Measurements from ENCODE around the gene SLC22A23.
"Not testable (repeated sequence)": the region's sequence is repeated elsewhere in the genome, so short reads cannot be mapped to it uniquely, and the experiment has no call there.

The SLC22A23 gene

DNA sequence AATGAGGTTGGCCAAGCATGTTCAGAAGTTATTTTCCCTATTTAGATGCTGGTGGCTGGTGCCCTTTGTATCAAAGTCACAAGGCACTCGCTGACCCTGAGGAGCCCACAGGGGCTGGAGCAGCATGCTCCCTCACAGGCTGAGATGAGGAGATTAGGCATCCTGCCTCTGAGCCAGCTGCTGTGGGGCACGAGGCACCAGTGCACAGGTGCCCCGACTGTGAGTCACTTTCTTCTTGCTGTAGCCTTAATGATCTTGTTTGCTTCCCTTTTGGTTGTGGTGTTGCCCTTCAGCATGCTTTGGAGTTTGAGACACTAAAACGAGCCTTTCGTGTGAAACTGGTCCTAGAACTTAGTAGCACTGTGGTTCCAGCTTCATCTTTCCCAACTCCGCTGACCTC lies 193.8 kb downstream of the SLC22A23 start:
- DNase-seq (ENCODE audit: low read depth) = no peak

DNA sequence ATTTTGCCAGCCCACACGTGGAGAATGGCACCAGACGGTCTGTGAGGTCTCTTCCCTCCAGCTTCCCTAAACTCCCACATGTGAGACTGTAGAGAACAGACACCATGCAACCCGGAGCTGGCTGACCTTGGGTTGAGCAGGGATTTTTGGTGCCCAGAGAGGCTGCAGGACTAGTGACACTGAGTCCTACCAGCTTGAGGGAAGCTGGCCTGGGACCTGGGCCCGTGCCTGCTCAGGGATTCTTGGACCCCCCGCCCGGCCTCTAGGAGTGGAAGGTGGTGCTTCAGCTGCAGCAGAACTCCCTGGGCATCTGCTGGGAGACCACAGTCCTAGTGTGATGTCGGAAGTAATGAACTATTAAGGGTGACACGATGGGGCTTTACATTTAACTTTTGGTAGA lies 194.9 kb downstream of the SLC22A23 start:
- DNase-seq (ENCODE audit: low read depth) = no peak

DNA sequence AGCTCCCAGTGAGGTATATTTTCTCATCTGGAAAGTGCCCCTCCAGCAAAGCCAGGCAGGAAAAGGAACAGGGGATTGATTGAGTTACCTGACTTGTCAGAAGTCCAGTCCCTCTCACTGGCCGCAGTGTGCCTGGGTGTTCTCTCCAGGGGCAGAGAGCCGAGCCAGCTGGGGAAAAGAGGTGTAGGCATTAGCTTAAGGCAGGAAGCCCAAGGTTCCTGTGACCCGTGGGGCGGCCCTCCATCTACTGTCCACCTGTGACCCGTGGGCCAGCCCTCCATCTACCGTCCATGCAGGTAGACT lies 195.4 kb downstream of the SLC22A23 start:
- no peak for DNase-seq (ENCODE audit: low read depth)

DNA sequence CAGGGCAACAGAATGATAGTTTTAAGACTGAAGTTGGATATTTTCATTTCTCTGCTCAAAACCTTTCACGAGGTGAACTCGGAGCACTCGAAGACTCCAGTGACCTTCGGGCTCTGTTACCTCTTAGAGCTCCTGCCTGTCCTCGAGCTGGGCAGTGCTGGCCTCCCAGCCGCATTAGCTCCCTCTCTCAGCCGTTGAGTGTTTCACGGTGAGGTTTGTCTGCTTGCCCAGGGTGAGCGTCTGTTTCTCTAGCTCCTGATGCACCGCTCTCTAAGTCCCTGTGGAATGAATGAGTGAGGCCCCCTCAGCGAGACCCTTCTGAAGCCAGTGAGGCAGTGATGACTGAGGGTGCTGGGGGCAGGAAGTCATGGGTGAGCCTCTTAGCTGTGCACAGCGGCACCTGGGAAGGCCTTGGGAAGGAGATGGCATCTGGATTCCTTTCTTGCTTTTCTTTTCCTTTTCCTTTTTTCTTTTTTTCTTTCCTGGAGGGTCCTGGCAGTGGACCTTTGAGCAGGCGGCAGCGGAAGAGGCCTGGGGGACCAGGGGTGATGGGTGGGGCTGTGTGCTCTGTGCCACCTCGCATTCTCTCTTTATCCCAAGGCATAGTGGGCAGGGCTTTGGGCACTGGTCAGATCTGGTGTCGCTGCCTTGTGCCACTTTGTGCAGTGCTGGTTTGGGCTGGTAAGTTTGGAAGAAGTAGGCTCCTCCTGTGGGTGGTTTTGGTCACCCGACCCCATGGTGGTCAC lies 195.9 kb downstream of the SLC22A23 start:
- DNase-seq (ENCODE audit: low read depth) = no peak

DNA sequence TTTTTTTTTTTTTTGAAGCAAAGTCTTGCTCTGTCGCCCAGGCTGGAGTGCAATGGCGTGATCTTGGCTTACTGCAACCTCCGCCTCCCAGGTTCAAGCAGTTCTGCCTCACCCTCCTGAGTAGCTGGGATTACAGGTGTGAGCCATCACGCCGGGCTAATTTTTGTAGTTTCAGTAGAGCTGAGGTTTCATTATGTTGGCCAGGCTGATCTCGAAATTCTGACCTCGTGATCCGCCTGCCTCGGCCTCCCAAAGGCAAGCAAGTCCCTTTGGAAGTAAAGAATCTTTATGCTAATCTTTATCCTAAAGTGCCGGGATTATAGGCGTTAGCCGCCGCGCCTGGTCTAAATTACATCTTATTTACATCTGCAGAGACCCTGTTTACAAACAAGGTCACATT lies 196.6 kb downstream of the SLC22A23 start:
- DNase-seq (ENCODE audit: low read depth) = no peak

DNA sequence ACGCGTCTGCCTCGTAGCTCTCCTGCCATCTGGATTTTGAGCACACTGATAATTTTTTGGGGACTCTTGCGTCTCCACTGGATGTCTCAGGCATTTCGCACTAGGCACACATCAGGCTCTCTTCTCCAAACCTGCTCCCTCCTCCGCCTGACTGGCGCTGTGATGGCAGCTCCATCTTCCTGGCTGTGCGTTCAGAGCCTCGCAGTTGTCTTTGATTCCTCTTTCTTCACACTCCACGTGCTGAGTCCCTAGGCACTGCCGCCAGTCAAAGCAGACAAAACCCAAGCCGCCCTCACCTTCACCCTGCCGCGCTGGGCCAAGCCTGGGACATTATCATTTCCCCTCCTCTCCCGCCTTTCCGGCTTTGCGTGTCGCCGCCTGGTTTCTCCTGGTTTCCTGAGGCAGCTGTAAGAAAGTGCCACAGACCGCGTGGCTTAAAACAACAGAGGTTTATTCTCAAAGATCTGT lies 197.3 kb downstream of the SLC22A23 start:
- no peak for DNase-seq (ENCODE audit: low read depth)

DNA sequence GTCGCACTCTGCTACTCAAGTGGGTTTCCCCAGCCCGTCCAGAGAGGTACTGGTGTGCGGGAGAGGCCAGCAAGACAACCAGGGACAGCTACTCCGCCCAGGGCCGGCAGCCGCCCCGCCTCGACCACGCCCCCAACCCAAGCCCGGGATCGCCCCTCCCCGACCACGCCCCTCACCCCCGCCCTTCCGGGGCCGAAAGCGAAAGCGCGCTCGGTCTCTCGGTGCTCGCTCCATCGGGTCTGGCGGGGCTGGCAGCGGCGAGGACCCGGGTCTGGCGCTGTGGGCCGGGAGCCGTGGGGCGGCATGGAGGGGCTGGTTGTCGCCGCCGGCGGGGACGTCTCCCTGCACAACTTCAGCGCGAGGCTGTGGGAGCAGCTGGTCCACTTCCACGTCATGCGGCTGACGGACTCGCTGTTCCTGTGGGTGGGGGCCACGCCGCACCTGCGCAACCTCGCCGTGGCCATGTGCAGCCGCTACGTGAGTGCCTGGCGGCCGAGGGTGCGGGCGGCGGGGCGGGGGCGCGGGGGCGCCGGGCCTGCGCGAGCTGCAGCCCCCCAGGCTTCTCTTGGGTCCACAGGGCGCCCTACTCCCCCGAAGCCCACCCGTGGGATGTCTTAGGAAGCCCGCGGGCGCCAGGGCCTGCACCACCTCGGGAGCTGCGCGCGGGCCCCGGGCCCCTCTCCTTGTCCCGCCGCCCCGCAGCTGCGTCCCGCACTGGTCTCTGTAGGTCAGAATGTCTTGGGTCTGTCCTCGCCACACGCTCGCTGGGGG lies 197.9 kb downstream of the SLC22A23 start, which contains the start of gene PSMG4:
PSMG4 (plus strand) TSS at position 228 of the 771 bp plus-strand sequence; CDS start at position 304, 76 bp downstream.
- peak; percentile 71 for DNase-seq (ENCODE audit: low read depth)

DNA sequence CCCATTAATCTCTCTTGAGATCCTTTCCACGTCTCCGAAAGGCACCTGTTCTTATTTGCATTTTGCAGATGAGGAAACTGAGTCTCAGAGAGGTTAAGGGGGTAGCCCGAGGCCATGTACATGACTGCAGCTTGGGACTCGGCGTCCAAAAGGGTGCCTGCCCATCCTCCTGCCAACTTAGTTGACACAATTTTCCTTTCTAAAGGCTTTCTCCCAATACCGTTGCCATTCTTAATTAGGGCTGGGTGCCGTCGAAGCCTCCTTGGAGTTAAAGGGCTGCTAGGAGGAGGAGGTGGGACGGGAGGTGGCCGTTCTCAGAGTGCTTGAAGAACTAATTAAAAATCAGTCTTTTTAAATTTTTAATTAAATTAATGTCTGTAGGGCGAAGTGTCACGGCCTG lies 198.6 kb downstream of the SLC22A23 start:
- DNase-seq (ENCODE audit: low read depth) = no peak

DNA sequence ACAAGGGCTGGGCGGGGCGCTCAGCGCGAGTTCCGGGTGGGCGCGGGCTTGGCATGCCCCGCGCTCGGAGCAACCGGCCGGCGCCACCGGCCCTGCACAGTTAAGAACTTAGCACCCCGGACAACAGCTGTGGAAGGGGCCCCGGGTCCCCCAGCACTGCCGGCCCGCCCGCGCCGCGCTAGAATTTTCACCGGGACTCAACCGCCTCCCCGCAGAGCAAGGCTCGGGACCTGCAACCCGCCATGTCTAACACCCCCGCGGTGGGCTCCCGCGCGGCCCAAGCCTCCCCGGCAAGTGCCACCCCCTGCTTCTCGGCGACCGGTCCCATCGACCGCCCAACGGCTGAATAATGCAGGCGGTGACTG lies 203.3 kb downstream of the SLC22A23 start:
- no peak for DNase-seq (ENCODE audit: low read depth)

DNA sequence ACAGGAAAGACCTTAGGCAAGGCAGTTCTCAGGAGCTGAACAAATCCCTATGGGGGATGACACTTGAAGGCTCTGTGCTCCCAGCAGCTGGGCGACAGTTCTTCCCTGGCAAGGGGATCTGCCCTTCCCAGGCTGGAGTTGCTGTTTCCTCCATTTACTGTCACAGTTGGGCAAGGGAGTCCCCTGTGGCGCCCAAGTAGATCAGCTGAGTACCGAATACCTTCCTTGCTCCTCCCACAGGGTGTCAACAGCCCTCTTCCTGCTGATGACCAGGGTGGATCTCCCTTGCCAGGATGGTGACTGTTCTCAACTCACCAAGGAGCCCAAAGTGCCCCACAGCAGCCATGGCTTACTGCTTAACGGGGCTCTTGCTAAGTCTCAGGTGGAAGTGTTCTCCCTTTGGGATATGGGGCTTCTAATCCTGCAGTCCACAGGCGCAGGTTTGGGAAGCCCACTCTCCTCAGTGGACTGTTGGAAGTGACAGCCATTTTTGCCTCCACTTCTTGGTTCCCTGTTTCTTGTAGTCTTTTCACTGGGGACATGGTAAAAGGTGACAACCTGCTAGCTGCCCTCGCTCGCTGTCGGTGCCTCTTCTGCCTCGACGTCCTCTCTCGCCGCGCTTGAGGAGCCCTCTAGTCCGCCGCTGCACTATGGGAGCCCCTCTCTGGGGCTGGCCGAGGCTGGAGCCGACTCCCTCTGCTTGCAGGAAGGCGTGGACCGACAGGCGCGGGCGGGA lies 203.8 kb downstream of the SLC22A23 start:
- DNase-seq (ENCODE audit: low read depth) = no peak

DNA sequence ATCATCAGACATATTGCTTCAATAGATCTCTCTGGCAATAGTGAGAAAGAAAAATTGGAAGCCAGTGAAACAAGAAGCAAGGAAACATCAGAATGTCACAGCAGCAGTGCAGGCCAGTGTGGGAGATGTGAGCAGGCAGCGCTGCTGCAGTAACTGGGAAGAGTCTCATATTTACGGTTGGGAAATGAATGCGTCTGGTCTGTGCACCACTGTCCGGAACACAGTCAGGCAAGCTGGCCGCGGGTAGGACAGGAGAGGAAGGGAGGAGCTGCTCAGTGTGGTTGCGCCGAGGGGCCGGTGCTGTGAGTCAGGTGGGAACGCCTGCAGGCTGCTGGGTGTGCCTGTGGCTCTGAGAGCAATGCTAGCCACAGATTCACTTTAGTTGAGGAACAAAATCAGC lies 204.5 kb downstream of the SLC22A23 start:
- no peak for DNase-seq (ENCODE audit: low read depth)

DNA sequence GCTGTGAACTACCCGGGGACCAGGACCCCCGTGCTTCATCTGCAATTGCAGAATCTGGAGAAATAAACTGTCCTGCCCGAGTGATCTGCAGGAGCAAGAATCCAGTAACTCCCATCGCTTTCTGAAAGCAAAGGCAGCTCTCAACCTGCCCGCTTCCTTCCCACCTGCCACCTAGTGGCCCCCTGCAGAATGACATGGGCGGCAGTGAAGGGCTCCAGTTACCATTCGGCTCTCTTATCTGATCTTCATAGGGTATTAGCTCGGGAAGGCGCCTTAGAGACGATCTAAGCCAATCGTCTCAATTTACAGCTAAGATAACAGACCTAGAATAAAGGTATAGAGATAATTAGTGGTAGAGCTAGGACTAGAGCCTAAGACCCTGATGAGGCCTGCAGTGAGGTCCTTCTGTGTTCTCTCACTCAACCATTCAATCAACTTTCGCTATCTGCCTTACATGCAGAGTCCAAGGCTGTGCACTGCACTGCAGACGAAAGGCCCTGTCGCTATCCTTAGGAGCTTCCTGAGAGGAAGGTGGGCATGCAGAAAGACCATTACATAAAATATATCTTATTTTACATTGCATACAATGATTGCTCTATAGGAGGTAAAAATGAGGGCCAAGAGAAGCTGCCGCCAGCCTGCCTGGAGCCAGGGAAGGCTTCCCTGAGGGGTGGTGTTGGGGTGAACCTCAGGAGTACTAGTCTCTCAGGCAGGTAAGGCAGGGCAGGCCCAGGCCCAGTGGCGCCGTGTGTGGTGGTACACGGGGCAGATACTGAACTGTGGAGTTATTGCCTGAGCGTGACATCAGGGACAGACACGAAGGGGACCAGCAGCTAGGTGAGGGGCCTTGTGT lies 205.2 kb downstream of the SLC22A23 start:
- DNase-seq (ENCODE audit: low read depth) = peak; percentile 72

DNA sequence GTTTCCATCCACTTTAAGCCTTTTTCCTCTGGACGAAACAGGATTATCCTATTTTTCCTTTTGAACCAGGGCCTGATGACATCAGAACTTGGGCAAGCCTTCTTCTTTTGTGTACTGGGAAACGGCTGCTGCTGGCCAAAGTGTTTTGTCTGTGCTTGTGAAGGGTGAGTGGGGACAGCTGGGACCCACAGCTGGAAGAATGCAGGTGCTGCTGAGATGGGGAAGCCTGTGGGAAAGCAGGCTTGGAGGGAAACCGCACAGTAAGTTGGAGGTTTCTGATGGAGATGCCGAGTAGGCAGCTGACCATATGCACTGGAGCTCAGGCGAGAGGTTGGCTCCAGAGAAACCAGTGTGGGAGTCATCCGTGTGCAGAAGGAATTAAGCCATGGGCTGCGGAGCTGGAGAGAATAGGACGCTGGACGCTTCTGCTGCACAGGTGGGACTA lies 206.6 kb downstream of the SLC22A23 start:
- no peak for DNase-seq (ENCODE audit: low read depth)

DNA sequence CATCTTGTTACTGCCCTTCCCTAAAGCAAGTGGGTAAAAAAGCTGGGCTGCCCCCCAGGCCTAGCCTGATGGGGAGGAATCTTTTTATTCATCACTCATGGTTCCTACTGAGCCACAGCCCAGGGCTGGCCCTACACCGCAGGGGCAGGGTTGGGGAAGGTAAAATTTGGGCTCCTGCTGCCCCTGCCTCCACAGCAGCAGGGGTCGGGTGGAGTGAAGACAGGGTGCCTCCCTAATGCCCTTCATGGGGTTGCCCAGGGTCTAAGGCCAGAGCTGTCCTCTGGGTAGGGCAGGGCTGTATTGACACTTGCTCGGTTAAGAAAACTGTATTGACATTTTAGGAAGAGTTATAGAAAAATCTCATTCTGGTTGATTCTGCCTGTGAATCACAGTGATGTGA lies 207.0 kb downstream of the SLC22A23 start:
- DNase-seq (ENCODE audit: low read depth) = no peak

DNA sequence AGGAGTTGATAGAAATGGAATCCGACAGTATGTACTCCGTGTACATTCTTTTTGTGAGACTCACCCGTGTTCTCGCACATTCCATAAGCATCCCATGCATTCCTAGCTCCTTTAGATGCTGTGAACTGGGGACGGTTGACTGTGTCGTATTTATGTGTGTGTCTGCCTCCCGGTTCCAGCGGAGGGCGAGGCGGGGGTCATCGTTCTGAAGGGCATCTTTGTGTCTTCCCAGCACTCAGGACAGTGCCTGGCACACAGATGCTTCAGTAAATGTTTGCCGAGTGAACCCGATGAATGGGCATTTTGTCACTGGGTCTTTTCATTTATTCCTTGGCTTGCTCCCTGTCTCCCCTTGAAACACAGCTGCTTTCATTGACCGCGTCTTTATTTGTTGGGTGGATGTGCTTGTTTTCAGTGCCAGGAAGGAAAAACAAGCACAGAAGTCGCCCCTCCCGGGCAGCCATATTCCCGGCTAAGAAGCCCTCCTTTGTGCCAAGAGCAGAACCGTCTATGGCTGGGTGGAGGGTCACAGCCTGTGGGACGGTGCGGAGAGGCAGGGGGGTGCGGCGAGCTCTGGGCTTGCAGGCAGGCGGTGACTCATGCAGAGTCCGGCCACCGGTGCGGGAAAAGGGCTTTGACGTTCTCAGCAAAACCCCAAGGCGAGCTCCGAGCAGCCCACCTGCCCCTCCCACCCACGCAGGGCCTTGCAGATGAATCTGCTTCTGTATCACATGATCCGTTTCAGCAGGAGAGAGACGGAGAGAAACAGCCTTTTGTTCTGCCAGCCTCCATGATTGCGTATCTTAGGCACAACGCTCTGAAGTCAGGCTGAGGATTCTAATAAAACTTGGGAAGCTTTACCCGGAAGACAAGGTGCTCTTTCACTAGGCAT lies 209.3 kb downstream of the SLC22A23 start:
- DNase-seq (ENCODE audit: low read depth) = peak; percentile 70

DNA sequence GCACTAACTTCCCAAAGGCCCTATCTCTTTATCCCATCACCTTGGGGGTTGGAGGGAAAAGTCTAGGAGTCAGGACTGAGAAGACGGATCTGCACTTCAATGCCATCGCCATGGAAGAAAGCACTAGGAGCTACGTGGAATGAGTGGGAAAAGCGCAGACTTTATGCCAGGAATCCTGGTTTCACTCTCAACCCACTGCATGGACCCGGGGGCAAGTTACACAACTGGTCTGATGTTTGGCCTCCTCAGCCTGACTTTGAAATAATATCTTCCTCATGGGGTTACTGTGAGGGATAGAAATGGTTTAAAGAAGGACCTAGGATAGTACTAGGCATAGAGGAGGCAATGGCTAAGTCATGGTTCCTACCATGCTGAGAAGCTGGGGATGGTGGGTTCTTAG lies 211.6 kb downstream of the SLC22A23 start:
- DNase-seq (ENCODE audit: low read depth) = no peak

DNA sequence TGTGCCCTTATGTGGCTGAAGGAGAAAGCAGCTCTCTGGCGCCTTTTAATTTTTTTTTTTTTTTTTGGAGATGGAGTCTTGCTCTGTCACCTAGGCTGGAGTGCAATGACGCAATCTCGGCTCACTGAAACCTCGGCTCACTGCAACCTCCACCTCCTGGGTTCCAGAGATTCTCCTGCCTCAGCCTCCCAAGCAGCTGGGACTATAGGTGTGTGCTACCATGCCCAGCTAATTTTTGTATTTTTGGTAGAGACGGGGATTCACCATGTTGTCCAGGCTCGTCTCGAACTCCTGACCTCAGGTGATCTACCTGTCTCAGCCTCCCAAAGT lies 212.1 kb downstream of the SLC22A23 start:
- DNase-seq (ENCODE audit: low read depth) = not testable (repeated sequence)

DNA sequence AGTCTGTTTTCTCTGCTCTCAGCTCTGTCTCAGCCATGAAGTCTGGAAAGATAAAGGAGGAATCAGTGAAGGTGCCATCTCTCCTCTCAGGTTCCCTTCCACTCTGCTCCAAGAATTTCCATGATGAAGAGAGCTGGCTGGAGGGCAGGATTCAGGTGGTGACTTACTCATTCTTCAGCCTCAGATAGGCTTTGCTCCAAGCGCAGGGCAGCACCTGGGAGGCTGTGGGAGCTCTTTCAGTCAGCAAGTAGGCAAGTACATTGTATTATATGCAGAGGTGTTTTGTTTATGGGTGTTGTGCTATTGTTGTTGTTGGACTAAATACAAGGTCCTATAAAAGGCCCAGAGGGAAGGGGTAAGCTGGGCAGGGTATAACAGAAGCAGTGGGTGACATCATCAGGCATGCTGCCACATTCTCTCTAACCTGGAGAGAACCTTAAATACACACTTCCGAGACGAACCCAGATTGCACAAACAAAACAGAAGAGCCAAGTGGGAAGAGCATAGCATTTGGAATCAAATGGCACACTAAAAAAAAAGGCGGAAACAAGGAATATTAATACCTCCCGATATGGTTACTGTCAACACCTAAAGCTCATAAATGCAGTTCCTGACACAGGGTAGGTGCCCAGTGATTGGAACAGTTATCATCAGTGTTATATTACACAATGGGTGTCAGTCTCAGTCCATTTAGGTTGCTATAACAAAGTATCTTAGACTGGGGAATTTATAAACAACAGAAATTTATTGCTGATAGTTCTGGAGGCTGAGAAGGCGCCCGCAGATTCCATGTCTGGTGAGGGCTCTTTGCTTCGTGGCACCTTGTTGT lies 212.6 kb downstream of the SLC22A23 start:
- no peak for DNase-seq (ENCODE audit: low read depth)

DNA sequence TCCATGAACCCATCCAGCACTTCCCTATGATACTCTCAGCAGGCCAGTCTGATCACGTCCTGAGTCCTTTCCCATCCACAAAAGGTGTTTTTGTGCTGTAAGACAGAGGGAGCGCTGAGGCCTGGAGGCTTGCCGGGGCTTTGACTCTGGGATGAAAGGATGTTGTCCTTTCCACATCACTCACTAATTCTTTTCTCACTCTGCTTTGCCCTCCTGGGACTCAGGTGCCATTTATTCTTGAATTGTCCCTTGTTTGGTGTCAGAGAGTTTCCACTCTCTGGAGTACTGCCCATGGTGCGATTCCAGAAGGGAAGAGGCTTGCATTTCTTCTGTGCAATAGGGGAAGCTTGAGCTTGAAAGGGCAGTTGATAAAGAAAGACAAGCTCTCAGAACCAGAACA lies 214.1 kb downstream of the SLC22A23 start:
- no peak for DNase-seq (ENCODE audit: low read depth)

DNA sequence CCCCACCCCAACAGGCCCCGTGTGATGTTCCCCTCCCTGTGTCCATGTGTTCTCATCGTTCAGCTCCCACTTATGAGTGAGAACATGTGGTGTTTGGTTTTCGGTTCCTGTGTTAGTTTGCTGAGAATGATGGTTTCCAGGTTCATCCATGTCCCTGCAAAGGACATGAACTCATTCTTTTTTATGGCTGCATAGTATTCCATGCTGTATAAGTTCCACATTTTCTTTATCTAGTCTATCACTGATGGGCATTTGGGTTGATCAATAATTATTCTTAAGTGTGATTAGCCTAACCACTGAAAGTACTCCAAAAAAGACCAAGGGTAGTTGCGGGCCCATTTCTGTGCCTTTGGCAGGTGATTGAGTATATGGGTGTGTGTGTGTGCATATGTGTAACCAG lies 215.1 kb downstream of the SLC22A23 start:
- not testable (repeated sequence) for DNase-seq (ENCODE audit: low read depth)
